ENCODE results near the gene MED17.

GRCh38 chr11:93817426-93818348 is 33.6 kb downstream of the MED17 start:
- TF ChIP-seq ZNF407 (CRISPR knock-in tag; IDR thresholded peaks at IDR 0.05; ENCODE audit: not compliant biosample characterization), result no peak
- no peak for TF ChIP-seq MED1 (CRISPR knock-in tag; IDR thresholded peaks at IDR 0.05)
- TF ChIP-seq YEATS2 (CRISPR knock-in tag; IDR thresholded peaks at IDR 0.05; ENCODE audit: borderline replicate concordance), result no peak
- TF ChIP-seq TCF12 (IDR thresholded peaks at IDR 0.05), result no peak
- no peak for TF ChIP-seq TCF12 (CRISPR knock-in tag; IDR thresholded peaks at IDR 0.05)
- TF ChIP-seq BRF2 (CRISPR knock-in tag; IDR thresholded peaks at IDR 0.05), result no peak

Measured in HepG2 (cell line).